GM21390 (cell line): ENCODE data around the gene ALG9.
"Not testable (repeated sequence)": the region's sequence is repeated elsewhere in the genome, so short reads cannot be mapped to it uniquely, and the experiment has no call there.

Experiments used
- ATAC-seq: cut with Tn5 transposase; IDR thresholded peaks from one replicate; pipeline ENCODE4 v1.9.1; 2021; ENCODE audit not compliant: unreplicated experiment

ALG9 gene

GRCh38 chr11:111801135-111801534, 70.2 kb downstream of the ALG9 start:
- no peak for ATAC-seq

- no peak for ATAC-seq
These were observed 73.1 kb downstream of the ALG9 start for GRCh38 chr11:111798279-111798678.

- ATAC-seq = peak; percentile 73
These were observed 74.2 kb downstream of the ALG9 start for GRCh38 chr11:111797145-111797581.

DNA sequence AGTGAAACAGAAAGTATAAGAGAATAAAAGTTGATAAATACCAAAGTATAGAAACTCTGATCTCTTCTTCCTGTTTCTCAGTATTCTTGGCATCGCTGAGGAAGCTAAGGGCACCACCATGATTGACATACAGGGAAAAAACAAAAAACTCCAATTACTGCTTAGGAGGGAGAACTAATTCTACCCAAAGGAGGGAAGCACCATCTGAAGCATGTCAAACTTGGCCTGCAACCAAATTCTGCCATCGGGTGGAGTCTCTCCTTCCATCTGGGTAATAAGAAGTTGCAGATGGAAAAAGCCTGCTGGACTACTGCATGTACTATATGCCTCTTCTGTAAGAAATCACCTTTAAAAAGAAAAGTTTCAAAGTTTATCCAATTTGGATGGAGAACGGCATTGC, 74.7 kb downstream of the ALG9 start:
- no peak for ATAC-seq

GRCh38 chr11:111795334-111795985, 75.9 kb downstream of the ALG9 start:
- ATAC-seq = no peak

GRCh38 chr11:111793863-111794262, 77.5 kb downstream of the ALG9 start:
- ATAC-seq = no peak

- ATAC-seq = no peak
These were observed 78.4 kb downstream of the ALG9 start for GRCh38 chr11:111792955-111793500.

DNA sequence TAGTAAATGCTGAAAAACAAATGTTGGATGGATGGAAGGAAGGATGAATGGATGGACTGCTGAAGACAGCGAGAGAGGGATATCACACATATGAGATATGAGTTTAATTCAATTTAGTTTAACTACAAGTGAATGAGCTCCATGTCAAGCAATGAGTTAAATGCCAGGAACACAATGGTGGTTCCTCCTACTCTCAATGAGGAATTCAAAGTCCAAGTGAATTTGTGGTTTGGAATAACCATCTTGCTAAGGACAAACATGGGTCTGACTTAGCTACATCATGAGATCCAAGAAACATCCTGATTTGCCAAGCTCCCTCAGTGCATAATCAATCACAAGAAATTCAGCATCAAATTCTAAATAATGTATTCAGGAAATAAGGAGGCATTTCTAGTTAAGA, 79.1 kb downstream of the ALG9 start:
- ATAC-seq = no peak

DNA sequence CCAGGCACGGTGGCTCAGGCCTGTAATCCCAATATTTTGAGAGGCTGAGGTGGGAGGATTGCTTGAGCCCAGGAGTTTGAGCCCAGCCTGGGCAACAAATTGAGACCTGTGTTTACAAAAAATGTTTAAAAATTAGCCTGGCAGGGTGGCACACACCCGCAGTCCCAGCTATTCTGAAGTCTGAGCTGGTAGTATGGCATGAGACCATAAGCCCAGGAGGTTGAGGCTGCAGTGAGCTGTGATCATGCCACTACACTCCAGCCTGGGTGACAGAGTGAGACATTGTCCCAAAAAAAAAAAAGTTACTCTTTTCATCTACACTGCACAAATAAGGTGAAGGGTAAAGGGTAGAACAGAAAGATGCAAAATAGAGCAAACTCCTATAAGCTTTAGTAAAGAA, 82.9 kb downstream of the ALG9 start:
- no peak for ATAC-seq

DNA sequence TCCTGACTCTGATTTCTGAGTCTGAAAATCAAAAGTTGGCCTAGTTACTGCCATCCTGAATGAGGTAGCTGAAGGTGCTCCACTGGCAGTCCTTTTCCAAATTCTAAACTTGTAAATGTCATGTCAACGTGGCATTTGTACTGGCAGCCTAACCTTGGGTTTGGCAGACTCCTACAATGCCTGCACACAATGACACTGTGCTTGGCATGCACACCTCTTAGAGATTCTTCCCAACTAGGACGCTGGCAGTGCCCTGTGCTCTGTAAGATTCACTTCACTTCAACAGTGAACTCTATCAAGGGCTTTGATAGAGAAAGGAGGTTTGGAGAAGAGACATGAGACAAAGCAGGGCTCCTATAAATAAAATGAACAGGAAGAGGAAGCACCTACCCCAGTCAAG, 83.3 kb downstream of the ALG9 start:
- no peak for ATAC-seq

DNA sequence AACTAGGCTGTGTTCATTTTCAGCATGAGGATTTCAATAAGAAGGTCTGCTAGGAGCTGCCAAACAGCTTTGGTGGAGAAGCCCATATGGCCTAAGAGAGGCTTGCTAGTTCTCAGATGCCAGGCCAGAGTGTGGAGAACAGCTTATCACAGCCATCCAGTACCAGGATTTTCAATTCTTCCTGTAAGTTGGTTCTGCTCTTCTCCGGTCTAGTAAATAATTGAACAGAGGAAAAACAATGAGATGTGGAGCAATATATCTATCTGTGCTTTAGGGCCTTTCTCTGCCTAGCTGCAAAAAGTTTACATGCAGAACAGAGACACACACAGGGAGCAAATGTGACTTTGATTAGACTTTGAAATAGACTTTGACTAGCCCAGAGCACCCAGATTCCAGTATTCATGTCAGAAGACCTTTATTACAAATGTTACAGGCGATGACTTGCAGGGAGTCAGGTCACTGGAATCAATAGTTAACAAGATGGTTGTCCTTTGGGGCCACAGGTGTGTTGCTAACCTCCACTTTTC, 85.4 kb downstream of the ALG9 start:
- no peak for ATAC-seq

DNA sequence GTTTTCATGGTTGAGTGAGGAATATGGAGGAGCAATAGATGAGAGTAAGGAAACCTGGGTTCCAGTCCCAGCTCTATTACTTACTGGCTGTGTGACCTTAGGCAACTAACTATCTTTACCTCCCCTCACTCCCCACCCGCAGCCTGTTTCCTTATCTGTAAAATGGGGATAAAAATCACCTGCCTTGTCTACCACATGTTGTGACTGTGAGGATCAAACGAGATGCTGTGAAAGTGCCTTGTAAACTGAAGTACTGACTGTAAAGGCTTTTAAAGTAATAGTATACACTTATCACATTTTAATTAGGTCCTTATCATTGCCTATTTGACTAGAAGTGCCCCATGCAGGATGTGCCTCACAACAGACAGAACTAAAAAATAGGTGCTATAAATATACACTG, 86.3 kb downstream of the ALG9 start:
- ATAC-seq = no peak

DNA sequence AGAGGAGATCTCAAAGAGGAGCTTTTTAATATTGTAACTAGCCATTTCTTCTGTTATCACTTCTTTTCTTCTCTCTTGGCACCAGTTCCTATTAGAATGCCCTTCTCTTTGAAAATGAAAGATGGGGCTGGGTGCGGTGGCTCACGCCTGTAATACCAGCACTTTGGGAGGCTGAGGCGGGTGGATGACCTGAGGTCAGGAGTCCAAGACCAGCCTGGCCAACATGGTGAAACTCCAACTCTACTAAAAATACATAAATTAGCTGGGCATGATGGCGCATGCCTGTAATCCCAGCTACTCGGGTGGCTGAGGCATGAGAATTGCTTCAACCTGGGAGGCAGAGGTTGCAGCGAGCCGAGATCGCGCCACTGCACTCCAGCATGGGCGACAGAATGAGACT, 87.1 kb downstream of the ALG9 start:
- ATAC-seq = not testable (repeated sequence)

DNA sequence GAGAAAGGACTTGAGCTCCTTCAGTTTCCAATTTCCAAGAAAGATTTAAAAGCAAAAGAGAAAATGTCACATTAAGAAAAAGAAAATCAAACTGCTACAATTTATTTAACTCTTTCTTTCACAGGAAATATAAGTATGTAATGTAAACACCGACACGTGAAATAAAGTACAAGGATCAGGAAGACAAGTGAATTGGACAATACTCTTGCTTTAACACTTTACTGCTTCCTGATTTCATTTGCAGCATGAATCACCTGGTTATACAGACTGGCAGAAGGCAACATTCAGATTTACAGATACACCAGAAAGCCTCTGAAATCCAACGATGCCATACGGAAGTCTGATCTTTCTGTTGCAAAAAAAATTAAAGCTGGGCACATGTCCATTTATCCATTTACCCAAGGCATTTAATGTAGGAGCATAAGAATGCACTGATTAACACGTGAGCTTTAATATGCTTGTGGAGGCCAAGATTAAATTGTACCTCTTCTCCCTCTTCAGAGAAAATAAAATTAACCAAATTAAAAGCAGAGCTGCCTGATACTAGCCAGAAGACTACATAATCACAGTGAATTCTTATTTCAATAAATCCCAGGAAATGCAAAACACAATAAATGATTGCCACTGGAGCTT, 89.2 kb downstream of the ALG9 start:
- no peak for ATAC-seq

- no peak for ATAC-seq
These were observed 92.3 kb downstream of the ALG9 start for GRCh38 chr11:111779118-111779517.

- no peak for ATAC-seq
These were observed 93.3 kb downstream of the ALG9 start for GRCh38 chr11:111778047-111778558.

DNA sequence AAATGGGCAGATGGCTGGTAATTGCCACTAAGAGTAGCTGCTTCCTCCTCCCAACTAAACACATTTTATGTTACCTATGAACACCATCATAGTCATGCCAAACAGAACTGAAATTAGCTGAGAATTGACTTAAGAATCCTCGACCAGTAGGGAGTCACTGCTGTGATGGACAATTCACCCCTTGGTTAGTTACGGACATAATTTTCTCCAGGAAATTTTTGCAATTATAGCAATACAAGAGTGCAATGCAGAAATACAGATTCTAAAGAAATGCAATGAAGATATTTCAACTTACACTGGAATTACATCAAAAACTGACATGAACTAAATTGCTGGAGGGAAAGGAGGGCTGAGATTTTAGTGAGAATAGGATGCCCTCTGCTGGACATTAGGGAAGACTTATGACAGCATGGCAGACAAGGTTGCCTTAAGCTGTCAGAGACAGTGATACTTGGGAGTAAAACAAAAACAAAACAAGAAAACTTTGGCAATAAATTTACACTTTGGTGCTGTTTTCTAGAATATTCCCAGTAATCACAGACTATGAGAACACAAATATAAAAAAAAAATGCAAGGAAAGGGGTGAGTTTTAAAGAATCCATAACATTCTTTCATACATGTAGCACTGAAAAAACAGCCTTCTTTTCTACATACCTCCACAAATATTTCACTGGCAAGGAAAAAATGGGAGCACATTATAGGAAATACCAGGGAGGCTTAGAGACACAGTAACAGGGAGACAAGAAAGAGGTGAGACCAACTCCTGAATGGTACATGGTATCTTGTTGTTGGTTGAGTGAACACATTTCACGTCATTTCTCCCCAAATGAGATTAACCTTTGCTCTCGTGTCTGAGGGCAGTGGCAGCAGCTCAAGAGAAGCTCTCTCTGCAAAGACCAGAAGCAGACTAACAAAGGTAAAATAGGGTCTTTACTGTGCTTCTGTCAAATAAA, 94.0 kb downstream of the ALG9 start:
- peak; percentile 50 for ATAC-seq

DNA sequence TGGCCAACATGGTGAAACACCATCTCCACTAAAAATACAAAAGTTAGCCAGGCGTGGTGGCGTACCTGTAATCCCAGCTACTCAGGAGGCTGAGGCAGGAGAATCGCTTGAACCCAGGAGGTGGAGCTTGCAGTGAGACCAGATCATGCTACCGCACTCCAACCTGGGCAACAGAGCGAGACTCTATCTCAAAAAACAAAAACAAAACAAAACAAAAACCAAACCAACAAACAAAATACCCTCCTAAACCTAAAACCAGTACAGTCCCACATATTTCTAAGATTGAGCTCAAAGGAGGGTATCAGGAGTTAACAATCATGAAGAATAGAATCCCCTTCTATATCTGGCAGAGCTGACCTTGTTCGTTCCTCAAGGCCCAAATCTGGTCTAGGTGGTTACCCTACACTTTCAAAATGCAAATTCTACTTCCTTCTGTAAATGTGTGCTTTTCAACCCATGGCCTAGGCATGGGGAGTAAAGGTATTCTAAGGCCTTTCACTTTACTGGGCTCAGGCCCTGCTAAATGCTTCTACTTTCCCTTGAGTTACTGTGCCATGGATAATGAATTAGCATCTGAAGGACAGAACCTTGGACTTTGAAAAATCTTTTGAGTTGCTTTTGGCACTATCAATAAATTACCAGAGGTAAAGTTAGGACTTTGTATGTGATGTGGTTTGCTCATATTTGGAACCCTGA, 94.8 kb downstream of the ALG9 start:
- peak; percentile 99 for ATAC-seq

DNA sequence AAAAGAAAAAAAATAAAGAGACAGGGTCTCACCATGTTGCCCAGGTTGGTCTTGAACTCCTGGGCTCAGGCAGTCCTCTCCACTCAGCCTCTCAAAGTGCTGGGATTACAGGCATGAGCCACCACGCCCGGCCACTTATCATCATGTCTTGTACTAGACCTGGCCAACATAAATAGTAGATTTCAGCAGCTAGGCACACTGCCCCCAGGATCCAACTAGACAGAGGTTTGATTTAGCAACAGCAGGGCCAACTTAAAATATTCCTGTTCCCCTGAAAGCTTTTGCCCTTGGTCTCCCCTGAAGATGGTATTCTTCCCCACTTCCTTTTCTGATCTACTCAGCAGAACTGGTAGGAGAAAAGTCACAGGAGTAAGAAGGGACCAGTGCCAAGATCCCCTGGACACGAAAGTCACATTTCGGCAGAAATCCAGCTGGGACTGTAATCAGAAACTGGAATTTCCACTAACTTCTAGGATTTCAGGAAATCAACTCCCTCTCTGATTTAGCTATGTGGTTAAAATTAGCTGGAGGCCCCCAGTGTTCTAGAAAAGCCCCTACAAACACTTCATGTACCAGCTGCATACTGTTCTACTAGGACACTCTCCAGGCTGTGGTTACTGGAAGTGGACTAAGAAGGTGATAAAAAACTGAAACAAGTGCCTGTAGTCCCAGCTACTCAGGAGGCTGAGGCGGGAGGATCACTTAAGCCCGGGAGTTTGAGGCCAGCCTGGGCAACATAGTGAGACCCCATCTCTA, 96.2 kb downstream of the ALG9 start:
- no peak for ATAC-seq

- ATAC-seq = no peak
These were observed 98.8 kb downstream of the ALG9 start for GRCh38 chr11:111772535-111772934.
